Inferior parietal cortex (tissue), 1 donor: Measurements from ENCODE around the gene SHISA8.

ENCODE experiments used
- DNase-seq: peaks from one replicate; pipeline ENCODE4 v3.0.0-alpha.2; 2016; ENCODE audit errors: extremely low spot score

The SHISA8 gene

DNA sequence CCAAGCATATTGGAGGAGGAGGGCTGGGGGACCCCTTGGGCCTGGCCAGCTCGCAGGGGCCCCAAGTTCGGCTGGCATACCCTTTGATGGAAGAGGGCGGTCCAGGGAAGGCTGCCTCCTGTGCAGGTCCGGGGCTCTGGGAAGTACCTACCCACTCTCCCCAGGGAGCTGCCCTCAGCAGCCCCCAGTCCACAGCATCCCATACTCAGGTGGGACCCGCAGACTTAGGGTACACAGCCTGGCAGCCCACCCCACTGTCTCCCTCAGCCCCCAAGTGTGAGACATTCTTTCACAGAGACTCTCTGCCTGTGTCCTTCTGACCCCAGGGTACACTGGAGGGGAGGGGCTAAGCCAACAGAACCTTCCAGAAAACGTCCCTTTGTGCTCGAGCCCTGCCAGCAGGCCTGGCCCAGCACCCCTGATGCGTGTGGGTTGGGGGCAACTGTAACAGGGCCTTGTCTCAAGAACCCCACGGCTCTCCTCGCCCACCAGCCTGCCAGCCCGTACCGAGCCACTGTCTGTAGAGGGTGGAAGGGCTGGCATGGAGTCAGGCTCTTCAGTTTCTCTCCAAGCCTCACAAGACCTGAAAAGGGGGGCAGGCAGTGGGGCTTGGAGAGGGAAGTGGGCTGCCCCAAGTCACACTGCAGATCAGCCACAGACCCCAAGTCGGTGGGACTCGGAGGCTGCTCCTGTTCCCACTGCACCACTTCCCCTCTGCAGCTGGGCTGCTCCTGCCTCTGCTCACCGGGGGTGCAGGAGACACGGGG, 18.7 kb upstream of the SHISA8 start:
- no peak for DNase-seq

DNA sequence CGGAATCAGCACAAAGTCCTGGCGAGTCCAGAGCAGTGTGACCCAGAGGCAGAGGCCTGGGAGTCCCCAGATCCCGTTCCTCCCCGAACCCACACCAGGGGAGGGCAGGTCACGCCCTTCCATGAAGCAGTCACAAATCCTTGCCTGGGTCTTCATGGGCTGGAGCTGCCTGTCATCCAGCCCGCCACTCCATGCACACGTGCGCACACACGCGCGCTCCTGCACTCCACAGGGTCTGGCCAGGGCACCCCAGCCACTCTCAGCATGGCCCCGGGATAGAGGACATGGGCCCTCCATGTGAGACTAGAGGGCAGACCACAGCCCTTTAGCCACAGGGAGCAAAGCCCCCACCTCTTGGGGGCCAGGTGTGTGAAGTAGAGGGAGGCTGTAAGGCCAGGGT, 17.5 kb upstream of the SHISA8 start:
- DNase-seq, result no peak

GRCh38 chr22:41931701-41932269, 16.9 kb upstream of the SHISA8 start:
- no peak for DNase-seq

DNA sequence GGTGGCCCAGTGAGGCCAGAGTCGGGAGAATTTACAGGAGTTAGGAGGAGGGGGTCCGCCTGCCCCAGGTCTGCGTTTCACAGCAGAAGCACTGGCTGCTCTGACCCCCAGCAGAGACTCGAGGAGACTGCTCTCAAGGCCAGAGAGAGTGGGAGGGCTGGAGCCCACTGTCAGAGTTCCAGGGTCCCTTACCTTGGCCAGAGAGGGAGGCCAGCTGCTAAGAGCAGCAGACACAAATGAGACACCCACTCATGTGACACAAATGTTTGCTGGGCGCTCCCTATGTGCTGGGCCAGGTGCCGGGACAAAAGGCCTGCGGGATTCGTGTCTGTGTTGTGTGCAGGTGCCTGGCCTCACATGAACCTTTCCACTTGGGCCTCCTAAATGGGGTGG, 14.5 kb upstream of the SHISA8 start:
- no peak for DNase-seq

DNA sequence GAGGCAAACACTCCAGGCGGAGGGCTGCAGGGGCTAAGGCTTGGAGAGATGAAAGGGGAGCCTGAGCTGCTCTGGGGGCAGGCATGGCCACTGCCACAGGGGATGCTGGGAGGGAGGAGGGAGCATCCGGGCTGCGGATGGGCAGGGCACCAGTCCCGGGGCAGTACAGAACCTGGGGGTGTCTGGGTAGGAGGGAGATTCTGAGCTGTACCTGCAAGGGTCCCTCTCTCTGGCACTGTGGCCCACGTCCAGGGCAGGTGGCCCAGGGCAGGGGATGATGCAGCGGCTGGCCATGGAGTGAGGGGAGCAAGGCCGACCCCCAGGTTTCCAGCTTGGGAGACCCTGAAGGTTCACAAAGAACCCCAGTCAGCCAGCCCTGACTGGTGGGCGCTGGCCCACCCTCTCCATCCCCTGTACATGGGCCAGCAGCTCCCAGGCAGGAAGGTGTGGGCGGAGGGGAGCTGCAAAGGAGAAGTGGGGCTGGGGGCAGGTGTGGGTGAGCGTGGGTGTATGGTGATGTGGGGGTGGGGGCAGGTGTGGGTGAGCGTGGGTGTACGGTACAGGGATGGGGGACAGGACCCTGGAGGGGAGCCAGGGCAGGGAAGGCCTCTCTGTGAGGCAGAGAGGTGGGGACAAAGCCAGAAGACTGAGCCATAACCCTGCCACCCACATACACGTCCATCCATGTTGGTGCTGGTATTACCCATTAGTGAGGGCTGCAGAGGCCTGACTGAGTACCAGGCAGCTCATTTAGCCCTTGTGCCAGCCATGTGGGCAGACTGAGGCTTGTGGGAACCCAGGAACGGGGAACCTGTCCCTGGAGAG, 13.9 kb upstream of the SHISA8 start:
- DNase-seq, result no peak

DNA sequence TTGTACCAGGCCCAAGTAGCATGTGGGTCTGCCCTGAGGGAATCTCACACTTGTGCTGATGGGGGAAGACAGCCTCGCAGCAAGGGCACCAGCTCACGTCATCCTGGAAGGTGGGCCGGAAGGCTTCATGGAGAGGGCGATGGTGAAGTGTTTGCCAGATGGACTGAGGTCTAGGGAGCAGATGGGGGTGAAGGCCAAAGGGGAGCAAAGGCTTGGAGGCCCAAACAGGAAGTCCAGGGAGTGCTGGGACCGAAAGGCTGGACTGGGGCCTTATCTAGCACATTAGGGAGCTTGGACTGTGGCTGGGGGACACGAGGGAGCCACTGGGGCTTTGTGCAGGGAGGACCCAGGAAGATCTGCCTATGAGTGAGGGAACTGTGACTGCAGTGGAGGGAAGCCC, 12.9 kb upstream of the SHISA8 start:
- DNase-seq, result no peak

DNA sequence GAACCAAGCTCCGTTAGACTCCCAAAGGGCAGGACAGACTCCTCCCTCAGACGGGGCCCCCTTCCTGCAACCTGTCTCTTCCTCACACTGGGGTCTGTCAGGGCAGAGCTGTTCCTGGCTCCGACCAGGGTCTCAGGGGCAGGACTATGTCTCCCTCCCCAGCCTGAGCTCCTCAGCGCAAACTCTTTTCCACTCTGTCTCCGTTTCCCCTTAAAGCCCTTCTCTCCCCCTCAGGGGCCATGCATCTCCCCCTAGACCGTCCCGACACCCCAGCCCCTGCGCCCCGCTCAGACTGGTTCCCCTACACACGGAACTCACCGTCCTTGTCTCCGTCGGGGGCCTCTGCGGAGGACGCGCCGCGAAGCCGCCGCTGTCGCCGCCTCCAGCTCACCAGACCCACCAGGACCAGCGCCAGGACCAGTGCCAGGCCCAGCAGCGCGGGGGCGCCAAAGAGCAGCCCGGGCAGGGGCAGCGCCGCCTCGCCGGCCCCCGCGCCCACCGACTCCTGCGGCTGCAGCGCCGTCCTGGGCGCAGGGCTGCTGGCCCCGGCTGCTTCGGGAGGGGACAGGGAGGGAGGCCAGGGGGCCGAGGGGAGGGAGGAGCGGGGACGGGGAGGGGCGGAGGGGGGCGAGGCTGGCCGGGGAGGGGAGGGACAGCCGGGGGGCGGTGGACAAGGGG, 11.0 kb upstream of the SHISA8 start:
- no peak for DNase-seq

GRCh38 chr22:41923595-41924276, 8.9 kb upstream of the SHISA8 start:
- DNase-seq, result no peak

DNA sequence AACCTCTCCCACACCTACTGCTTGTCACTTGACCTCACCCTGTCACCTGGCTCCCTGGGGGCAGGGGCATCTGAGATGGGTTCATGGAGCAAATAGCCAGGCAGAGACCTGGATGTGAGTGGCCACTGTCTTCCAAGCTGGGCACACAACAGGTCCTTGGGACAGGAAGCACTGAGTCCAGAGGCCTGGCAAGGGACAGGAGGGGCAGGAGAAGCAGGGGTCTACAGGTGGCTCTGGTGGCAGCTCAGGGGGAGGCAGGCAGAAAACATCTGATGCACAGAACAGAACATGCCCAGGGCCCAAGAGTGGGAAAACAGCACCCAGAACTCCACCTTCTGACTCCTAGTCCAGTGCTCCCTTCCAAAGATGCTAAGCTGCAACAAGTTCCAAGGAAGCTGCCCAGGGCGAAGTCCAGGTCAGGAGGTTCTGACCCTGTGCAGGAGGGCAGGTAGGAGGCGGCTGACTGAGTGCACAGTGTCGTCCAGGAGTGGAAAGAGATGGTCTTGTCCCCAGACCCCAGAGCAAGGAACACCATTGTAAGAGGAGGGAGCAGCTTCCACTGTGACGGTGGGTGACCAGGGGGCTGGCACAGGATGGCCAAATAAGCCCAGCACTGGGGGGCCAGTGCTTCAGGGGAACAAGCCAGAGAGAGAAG, 8.2 kb upstream of the SHISA8 start:
- DNase-seq, result no peak

- no peak for DNase-seq
Measured at GRCh38 chr22:41922328-41922727, 7.5 kb upstream of the SHISA8 start.

- no peak for DNase-seq
Measured at GRCh38 chr22:41920271-41920976, 5.5 kb upstream of the SHISA8 start.

- DNase-seq, result no peak
Measured at GRCh38 chr22:41919357-41920224, 4.7 kb upstream of the SHISA8 start.

- DNase-seq, result no peak
Measured at GRCh38 chr22:41917903-41918791, 3.3 kb upstream of the SHISA8 start.

GRCh38 chr22:41917375-41917902, 2.6 kb upstream of the SHISA8 start:
- no peak for DNase-seq

DNA sequence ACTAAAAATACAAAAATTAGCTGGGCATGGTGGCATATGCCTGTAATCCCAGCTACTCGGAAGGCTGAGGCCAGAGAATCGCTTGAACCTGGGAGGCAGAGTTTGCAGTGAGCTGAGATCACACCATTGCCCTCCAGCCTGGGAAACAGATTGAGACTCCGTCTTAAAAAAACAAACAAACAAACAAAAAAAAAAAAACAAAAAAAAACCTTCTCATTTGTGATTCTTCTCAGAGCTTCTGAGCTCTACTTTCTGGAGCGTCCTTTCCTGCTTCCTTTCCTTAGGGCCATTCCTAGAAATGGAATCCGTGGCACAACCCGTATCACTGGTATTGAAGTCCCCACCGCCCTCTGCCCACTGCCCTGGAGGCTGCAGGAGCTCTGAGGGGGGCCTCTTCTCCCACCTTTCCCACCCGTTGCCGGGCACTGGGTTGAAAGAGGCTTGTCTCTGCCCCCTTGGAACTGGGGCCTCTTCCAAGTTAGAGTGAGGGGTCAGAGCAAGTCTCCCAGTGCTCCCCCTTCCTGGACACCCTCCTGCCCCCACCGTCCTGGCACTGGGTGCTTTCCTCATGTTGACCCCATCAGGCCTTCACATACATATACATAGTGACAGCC, 2.0 kb upstream of the SHISA8 start:
- DNase-seq, result no peak

- no peak for DNase-seq
Measured at GRCh38 chr22:41915786-41916493, 1.1 kb upstream of the SHISA8 start.

GRCh38 chr22:41914611-41915034, 251 bp downstream of the SHISA8 start:
- no peak for DNase-seq
